GM12873 (cell line): ENCODE results near the gene NEK7.

ENCODE experiments used
- CTCF ChIP-seq: IDR thresholded peaks from 2 replicates; pipeline ENCODE4 v1.5.1; 2012; ENCODE audit warnings: low read depth, mild to moderate bottlenecking, moderate library complexity, low read length, control low read depth; ENCODE audit not compliant: insufficient read depth; ENCODE audit errors: missing control alignments

NEK7 gene

GRCh38 chr1:198117267-198117666 lies 39.5 kb upstream of the NEK7 start:
- TF ChIP-seq CTCF, result no peak

- no peak for TF ChIP-seq CTCF
These were observed 38.7 kb upstream of the NEK7 start for GRCh38 chr1:198118134-198118533.

- TF ChIP-seq CTCF, result no peak
These were observed 36.9 kb upstream of the NEK7 start for GRCh38 chr1:198119906-198120305.

GRCh38 chr1:198121056-198121826 lies 35.6 kb upstream of the NEK7 start:
- TF ChIP-seq CTCF, result no peak

GRCh38 chr1:198122693-198123092 lies 34.1 kb upstream of the NEK7 start:
- TF ChIP-seq CTCF, result no peak

GRCh38 chr1:198123133-198123532 lies 33.7 kb upstream of the NEK7 start:
- no peak for TF ChIP-seq CTCF

DNA sequence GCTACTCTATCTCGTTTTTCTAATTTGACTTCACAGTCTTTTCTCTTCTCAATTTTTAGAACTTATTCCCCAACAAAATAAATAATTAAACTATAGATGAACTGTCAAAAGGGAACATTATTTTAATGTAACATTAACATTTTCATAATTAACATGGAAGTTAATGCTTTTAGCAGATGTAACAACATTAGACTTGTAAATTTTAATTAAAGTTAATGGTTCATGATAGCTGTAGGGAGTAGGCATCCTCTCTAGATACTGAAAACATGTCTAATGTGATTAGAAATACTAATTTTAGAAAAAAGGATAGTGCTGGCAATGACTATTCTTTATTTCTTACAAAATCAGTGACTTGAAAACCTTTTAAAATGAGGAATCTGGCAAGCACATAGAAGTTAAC lies 32.1 kb upstream of the NEK7 start:
- no peak for TF ChIP-seq CTCF
